Medulla oblongata (tissue), 1 donor: Measurements from ENCODE around the gene PCSK9.

Source experiments
- DNase-seq: peaks from one replicate; pipeline ENCODE4 v3.0.0-alpha.2; 2015; ENCODE audit errors: extremely low spot score

Gene PCSK9

DNA sequence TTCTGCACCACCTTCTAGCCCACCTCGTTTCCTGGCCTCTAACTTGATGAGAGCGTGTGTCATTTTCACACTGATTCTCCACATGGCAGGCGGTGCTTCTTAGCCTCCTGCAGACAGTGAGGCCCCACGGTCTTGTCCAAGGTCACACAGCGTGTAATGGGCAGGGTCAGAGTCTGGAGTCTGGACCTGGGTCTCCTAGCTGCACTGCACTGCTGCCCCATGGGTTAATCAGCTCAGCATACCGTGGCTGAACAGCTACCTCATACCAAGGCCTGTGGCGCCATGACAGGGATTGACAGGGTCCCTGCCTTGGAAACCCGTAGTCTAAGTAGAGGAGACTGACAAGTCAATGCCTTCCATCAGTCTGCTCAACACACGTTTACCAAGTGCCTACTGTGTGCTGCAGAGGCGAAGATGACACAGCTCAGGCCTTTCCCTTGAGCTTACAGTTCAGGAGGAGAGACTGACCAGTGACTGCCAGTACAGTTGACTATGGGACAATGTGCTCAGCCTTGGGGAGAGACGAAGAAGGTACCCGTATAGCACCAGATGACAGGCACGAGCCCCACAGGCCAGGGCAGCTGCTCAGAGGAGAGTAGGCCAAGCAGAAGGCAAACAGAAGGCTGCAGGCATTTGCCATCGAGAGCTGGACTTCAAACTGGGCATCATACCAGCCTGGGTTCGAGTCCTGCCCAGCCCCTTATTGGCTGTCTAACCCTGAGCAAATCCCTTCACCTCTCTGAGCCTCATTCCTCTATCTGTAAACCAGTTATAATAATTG lies 5.5 kb downstream of the PCSK9 start:
- DNase-seq: no peak

DNA sequence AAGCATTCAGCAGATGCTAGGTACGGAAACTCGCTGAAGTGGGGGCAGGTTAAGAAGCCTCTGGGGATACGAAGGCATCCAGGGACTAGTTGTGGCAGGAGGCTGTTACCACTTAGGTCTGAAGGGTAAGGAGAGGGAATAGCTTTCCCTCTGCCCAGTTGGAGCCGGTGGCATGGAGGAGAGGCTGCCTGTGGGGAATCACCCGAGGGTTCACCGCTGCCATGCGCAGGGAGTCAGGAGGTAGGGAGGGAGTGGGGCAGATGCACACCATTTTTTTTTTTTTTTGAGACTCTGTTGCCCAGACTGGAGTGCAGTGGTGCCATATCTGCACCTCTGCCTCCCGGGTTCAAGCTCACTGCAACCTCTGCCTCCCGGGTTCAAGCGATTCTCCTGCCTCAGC lies 6.1 kb downstream of the PCSK9 start:
- DNase-seq: no peak

DNA sequence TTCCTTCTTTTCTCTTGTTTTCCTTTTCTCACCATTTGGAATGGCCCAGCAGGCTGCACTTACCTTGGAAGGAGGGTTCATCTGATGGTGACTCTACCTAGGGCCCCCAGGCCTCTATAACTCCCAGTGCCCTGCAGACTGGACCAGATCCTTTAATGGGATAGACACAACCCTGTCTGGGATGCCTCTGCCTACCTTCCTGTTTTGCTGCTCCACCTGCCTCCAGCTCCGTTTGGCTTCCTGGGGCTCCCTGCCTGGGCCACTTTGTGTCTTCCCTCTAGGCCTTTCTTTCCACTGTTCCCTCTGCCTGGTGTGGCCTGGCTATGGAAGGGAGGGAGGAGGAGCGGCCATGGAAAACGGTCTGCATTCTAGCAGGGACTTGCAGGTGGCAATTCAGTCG lies 7.5 kb downstream of the PCSK9 start:
- DNase-seq: no peak

DNA sequence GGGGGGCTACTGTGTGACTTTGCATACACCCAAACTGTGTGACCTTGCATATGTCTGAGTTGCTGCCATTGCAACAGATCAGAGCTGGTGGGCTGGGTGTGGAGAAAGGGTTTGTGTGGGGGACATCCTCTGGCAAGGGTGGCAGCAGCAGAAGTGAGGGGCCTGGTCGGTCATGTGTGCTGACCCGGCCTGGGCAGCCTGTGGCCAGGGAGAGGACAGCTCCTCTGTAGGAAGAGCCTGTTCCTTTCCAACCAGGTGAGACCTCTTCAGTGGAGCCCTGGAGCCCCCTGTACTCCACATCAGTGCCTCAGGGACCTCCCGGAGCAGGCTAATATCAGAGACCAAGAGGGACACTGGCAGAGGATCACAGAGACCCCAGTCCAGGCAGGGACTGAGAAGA lies 8.3 kb downstream of the PCSK9 start:
- DNase-seq: no peak

DNA sequence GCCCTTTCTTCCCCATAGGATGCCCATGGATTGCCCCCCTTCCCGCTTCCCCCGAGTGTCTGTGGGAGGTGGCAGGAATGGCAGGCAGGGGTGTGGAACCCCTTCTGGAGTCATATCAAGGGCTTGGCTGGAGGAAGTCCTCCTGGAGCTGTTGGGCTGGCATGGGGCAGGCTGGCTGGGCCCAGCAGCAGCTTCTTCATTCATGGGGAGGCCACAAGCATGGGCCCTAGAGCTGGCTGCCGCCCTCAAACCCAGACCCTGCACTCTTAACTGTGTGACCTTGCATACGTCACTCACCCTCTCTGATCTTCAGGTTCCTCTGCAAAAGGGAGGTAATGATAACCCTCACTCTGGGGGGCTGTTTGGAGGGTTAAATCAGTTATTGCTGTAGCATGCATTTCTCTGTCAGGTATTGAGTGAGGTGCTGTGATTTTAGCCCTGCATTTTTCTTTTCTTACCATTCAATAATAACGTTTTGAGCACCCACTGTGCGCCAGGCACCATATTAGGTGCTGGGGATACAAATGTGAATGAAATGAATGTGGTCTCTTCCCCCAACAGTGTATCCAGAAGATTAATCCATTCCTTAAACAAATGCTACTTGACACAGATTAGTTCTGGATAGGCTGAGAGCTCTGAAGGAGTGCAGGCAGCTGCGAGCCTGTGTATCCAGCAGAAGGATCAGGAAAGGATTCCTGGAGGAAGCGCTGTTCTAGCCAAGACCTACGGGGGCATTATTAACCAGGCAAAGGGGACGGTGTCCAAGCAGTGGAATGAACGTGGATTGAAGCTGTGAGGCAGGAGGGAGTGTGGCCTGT lies 9.3 kb downstream of the PCSK9 start:
- no peak for DNase-seq

DNA sequence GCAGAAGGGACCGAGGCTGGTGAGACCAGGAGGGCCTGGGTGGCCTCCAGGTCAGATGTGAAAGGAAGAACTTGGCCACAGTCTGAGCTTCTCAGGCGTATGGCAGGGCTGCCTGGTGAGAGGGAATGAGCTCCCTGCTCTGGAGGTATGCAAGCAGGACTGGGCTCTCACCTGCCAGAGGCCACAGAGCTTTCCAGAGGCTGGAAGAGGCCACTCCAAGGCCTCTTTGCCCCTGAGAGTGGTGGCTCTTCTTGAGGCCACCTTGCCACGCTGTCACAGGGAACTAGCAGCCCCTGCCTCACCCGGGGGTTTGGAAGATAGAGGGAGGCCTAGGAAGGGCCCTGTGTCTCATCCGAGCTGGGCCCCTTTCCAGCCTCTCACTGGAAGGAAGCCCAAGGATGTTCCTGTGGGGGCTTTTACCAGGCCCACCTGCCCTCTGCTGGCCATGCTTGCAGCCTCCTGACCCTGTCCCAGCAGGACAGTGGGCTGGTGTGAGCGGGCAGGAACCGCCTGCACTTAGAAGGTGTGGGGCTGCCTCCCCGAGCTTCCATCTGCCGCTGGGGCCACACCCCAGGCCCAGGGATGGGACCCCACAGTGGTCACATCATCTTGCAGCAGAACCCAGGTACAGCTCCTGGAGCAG lies 10.0 kb downstream of the PCSK9 start:
- DNase-seq: no peak

DNA sequence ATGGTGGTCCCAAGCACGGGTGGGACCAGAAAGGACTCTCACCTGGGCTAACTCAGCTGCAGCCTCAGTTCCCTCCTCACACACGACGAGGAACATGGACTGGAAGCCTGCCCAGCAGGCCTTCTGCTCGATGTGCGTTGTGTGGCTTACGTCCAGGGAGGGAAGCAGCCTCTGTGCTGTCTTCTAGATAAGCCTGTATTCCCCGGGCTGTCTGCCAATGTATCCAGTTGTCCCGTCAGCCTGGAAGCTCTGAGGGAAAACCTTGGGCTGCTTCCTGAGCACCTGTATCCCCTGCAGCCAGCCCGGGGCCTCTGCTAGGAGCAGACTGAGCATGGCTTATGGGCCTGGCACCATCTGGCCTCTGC lies 10.5 kb downstream of the PCSK9 start:
- DNase-seq: no peak

DNA sequence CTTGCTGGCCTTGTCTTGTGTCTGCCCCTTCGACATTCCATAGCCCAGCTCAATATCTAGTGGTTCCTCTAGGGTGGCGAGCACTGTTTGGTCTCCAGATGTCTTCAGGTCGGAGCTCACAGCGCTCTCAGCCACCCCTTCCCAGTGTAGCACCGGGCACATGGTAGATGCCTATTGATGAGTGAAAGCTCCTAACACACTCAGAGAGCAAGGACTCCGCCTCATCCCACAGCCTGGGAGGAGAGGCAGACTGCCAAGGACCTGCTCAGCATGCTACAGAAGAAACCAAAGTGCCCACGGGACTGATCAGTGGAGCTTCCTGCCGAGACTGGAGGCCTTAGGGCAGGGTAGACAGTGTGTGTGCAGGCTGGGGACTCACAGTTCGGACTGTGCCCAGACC lies 10.9 kb downstream of the PCSK9 start:
- peak; percentile 40 for DNase-seq

DNA sequence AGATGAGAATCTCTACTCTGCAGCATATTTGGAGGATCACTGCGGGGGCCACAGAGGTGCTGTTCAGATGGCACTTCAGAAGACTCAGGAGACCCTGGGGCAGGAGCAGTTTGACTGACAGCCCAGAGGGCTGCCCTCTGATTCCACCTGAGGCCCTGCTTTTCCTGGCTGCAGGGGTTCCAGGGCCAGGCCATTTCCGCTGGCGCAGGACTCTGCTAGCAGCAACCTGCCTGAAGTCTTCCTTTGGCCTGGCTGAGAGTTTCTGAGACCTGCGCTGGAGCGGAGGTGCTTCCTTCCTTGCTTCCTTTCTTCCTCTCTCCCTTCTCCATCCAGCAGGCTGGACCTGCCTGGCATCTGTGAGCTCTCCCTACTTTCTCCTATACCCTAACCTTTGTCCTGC lies 11.8 kb downstream of the PCSK9 start:
- DNase-seq: no peak

DNA sequence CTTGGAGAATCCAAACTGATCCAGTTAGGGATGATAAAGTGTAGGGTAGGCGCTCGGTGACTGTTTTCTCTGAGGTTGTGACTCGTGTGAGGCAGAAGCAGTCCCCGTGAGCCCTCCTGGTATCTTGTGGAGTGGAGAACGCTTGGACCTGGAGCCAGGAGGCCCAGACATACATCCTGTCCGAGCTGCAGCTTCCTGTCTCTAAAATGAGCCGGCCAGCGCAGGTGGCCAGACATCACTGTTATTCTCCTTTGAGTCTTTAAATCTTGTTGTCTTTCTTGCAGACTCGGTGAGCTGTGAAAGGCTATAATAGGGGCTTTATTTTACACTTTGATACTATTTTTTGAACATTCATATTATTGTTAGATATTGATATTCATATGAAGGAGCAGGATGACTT lies 12.3 kb downstream of the PCSK9 start:
- DNase-seq: no peak

DNA sequence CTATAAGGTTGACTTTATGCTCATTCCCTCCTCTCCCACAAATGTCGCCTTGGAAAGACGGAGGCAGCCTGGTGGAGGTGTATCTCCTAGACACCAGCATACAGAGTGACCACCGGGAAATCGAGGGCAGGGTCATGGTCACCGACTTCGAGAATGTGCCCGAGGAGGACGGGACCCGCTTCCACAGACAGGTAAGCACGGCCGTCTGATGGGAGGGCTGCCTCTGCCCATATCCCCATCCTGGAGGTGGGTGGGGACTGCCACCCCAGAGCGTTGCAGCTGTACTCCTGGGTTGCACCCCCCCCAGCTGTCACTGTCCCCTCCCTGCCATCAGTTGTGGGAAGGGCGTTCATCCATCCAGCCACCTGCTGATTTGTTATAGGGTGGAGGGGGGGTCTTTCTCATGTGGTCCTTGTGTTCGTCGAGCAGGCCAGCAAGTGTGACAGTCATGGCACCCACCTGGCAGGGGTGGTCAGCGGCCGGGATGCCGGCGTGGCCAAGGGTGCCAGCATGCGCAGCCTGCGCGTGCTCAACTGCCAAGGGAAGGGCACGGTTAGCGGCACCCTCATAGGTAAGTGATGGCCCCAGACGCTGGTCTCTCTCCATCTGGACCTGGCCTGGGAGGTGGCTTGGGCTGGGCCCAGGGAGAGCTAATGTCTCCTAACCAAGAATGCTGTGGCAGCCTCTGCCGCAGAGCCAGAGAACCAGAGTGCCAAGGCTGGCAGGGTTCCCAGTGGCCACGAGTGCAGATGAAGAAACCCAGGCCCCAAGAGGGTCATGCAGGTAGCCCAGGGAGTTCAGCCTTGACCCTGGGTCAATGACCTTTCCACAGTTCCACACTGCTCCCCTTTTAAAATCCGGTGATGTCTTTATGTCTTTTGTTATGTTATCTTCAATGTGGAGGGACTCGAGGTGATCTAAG lies 13.1 kb downstream of the PCSK9 start:
- no peak for DNase-seq

DNA sequence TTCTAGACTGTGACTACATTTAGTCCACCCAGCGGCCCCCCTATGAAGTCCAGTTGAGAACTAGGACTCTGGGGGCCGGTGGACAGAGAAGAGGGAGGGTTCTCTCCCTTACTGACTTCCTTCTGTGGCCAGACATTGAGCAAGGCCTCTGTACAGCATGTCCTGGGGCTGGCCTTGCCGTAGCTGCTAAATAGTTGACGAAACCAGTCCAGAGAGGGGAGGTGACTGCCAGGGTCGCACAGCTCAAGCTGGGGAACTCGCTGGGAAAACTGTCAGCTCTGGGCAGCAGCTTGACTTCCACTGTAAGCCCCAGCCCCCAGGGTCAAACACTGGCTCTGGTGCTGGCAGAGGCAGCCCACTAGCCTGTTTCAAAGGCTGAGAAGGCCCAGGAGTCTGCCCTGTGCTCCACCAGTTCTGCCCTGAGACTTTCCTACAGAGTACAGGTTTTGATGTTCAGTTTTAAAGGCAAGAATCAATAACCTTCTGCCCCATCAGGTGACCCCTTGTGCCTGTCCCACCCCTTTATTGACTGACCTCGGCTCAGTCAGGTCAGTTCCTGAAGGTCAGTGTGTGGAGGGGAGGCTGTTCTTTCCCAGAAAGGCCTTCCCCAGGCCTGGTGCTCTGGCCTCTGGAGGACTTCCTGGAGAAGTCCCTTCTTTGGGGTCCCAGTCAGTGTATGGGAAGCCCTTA lies 14.1 kb downstream of the PCSK9 start:
- DNase-seq: no peak

DNA sequence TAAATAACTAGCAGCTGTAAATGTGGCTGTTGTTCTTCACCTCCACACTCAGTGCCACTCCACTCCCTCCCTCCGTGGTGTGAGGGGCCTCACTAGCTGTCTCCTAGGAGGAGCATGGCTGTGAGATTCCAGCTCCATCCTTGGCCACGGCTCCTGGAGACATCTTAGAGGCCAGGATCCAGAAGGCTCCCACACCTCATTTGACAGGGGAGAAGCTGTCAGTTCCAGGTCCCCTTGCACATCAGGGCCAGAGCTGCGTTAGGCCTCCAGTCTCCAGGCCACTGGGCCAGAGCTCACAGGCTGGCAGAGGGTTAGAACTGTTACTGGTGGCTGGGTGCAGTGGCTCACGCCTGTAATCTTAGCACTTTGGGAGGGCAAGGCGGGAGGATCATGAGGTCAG lies 15.0 kb downstream of the PCSK9 start:
- DNase-seq: no peak

DNA sequence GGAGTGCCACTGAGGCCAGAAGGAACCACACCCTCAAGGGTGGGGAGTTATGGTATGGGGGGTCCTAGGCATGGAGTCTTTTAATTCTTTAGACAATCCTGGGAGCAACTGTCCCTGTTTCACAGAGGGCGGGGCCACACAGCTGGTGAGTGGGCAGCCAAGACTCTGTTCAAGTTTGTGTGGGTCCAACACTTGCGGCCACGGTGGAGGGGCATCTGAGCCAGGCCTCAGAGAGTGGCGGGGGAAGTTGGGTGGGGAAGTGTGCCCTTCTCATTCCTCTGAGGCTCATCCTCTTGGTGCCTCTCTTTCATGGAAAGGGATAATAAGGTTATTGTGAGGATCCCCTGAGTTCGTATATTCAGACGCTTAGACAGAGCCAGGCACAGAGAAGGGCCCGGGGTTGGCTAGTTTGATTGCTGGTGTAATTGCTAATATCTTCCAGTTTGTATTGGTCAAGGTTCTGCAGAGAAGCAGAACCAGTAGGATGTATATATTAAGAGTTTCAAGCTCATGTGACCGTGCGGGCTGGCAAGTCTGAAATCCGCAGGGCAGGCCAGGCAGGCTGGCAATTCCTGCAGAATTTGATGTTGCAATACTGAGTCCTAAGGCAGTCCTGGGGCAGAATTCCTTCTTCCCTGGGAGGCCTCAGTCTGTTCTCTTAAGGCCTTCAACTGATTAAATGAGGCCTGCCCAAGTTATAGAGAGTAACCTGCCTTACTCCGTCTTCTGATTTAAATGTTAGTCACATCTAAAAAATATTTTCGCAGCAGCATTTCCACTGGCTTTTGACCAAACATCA lies 15.9 kb downstream of the PCSK9 start:
- no peak for DNase-seq

DNA sequence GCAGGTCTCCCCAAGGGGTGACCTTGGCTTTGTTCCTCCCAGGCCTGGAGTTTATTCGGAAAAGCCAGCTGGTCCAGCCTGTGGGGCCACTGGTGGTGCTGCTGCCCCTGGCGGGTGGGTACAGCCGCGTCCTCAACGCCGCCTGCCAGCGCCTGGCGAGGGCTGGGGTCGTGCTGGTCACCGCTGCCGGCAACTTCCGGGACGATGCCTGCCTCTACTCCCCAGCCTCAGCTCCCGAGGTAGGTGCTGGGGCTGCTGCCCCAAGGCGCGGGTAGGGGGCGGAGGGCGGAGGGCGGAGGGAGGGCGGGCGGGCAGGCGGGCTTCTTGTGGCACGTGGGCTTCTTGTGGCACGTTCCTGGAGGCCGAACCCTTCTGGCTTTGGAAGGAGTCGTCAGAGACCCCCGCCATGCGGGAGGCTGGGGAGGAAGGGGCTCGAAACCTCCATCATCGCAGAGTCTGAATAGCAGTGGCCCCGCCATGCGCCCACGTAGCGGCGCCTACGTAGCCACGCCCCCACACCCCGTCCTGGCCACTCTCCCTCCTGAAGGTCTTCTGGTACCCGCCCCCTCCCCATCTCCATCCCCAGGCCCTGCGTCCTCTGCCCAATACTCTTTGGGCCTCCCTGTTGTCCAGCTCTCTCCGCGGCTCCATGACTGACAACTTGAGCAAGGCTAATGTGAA lies 16.7 kb downstream of the PCSK9 start:
- DNase-seq: no peak

DNA sequence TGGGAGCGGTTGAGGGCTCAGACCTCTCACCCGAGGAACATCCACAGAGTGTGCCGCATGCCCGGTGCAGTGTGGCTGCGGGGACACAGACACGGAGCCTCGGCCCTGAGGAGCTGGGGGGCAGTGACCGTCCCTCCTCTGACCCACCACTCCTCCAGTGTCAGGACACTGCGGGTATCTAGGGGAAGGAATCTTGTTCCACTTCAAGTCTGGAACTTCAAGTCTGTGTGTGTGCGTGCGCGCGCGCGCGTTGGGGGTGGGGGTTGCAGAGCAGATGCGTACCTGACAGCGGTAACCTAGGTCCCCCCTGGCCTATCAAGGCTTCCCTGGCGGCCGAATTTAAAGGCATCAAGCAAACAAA lies 17.3 kb downstream of the PCSK9 start:
- DNase-seq: no peak

DNA sequence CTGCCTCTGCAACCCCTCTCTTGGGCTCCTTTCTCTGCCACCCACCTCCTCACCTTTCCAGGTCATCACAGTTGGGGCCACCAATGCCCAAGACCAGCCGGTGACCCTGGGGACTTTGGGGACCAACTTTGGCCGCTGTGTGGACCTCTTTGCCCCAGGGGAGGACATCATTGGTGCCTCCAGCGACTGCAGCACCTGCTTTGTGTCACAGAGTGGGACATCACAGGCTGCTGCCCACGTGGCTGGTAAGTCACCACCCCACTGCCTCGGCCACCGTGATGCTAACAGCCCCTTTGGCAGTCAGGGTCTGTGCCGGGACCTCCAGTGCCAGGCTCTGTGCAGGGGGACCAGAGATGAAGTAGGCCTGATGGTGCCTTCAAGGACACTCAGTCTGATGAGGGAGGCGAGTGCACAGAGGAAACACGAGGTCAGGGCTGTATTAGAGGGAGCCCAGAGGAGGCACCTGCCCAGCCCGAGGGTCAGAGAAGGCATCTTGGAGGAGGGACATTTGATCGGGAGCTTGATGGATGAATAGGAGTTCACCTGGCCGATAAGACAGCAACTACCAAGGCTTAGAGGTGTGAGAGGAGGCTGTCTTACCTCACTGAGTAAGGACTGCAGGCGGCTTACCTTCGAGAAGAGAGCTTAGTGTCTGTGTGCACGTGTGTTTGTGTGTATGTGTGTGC lies 18.1 kb downstream of the PCSK9 start:
- no peak for DNase-seq

DNA sequence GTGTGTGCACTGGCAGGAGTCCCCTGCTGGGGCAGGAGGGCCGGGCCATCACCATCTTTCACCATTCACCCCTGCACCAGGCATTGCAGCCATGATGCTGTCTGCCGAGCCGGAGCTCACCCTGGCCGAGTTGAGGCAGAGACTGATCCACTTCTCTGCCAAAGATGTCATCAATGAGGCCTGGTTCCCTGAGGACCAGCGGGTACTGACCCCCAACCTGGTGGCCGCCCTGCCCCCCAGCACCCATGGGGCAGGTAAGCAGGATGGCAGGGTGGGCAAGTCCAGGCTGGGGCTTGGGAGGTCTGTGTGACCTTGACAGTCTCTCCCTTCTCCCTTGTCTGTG lies 18.6 kb downstream of the PCSK9 start:
- no peak for DNase-seq
